Fibroblast of skin of back (primary cell): ENCODE data around the gene SMARCE1. TPM values are rescaled to one million over a fixed set of nuclear protein-coding genes. Genes with fewer than 3 reads are reported as not detected.
A peak's percentile ranks its signal among the peaks of the same experiment; 100 is the strongest.

Experiments
- DNase-seq: peaks from one replicate; pipeline ENCODE4 v3.0.0-alpha.2; 2013
- polyA plus RNA-seq, 2 experiments: library from polyadenylated mRNA; unstranded; fragments of 120-200 nt; gene quantifications; one replicate each; pipeline ENCODE4 v1.2.1, GENCODE V29; 2013; ENCODE audit not compliant: insufficient read length in 2 of 2

The SMARCE1 gene
- polyA plus RNA-seq (2013, experiment 1 of 2; ENCODE audit: insufficient read length) = 144 TPM
- 123 TPM for polyA plus RNA-seq (2013, experiment 2 of 2; ENCODE audit: insufficient read length)

DNA sequence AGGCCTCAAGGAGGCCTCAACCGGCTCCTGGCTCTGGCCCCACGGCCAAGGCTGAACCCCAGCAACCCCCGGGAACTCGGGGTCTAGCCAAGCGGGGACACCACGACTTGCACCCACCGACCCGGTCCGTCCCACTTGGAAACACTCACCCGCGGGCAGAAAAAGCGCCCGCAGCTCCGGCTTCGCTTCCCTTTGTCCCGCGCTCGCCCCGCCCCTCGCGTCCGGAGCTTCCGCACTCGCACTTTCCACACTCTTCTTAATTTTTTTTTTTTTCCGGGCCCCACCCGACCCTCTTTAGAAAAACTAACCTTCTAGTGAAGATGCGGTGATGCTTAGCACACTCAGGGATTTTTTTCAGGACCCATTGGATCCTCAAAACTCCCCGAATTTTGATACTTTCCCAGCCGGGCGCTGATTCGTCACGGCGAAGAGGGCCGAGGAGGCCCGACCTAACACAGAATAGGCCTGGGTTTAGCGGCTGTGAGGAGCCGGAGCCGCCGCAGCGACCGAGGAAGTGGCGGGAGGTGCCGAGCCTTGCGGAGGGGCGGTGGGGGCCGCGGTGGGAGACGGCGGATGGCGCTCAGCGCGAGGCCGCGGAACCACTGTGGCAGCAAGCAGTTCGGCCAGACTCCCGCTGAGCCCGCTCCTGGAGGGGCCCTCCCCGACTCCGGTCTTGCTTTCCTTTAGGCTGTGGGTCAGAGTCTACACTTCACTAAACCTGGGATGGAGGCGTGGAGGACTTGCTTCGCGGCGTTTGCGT is at the start of gene SMARCE1:
Gene SMARCE1 (minus strand): TSS at position 195 of the 760 bp plus-strand sequence. CDS start 2,016 bp downstream, outside the sequence.
- peak; percentile 81 for DNase-seq

DNA sequence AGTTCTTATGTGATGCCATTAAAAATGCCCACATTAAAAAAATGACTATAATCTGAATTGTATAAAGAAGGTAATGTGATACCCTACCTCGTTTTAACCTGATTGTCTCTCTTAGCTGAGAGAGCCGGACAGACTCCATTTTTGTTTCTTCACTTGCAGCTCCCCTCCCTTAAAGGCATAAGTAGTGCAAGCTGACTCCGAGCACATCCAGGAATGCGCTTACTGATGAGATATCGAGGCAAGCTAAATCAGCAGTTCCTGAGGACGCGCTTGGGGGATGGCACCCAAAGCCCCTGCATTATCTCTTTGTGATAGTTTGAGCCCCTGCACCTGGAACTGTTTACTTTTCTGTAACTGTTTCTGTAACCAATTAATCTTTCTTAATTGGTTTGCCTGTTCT is 49.7 kb upstream of the SMARCE1 start:
- no peak for DNase-seq

DNA sequence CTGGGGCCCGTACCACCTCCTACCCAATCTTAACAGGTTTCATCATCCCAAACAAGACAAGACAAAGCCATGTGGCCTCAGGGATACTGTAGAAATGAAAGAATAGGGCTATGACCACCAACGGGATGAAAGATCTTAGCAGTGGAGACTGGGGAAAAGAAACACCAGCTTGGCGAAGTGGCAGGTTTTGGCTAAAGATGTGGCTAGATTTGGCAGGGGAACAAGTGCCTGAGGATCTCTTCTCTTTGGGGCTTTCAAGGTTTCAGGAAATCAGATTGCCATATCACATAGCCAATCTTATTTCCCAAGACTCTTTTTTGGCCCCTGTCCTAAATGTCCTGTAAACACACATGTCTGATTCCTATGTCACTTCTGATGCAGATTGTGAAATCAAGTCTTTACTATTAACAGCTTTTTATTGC is 49.0 kb upstream of the SMARCE1 start:
- DNase-seq = no peak

DNA sequence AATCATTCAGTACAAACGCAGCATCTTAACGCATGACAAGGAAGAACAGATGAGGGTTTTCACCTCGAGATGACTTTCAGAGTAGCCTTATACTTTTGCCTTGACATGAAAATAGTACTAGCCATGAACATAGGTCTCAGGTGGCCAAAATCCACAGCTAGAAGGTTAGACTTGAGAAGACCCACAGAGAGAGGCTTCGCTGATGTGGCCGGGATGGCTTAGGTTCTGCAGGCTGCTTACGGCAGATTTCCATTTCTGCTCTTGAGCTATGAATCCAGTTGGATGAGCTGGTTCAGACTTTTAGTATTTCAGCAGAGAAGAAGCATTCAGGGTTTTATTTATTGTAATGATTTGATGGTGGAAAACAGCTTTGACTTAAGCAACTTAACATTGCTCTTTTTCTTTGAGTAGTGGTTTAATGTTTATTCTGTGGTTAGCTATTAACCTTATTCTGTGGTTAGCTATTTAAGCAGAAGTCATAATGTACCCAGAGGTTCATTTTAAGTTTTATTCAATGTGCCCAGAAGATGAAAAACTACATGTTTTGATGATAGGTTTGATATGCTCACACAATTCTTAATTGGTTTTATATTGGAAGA is 48.4 kb upstream of the SMARCE1 start:
- no peak for DNase-seq

DNA sequence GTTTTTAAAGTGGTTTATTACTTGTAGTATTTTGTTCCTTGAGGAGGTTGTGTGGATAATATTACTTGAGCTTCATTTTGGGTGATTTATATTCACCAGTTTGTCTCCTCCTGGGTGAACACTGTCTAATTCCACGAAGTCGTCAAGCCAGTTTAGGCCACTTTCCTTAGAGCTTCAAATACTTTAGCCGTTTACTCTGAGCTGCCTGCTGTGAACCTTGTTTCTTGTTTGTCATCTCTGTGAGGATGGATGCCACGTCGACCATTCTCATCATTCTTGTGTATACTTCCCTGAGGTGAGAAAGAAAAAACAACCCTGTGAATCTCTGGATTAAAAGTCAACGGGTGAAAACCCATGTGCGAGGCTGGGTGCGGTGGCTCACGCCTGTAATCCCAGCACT is 47.0 kb upstream of the SMARCE1 start:
- no peak for DNase-seq

DNA sequence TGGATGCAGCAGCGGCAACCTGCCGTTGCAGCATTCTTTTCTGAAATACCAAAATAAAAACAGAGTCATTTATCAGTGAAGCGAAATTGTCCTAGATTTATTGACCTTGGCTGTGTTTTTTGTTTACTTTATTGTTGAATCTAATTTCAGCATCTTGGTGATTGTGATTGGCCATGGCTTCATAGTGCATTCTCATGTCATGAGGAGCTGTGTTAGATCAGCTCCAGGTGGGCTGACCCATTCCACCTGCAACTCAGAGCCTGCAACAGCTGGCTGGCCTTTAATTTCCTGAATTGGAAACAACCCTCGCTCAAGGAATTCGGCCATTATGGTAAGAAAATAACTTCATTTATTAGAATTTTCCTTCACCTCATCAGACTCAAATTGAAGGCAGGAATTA is 39.5 kb upstream of the SMARCE1 start:
- no peak for DNase-seq

DNA sequence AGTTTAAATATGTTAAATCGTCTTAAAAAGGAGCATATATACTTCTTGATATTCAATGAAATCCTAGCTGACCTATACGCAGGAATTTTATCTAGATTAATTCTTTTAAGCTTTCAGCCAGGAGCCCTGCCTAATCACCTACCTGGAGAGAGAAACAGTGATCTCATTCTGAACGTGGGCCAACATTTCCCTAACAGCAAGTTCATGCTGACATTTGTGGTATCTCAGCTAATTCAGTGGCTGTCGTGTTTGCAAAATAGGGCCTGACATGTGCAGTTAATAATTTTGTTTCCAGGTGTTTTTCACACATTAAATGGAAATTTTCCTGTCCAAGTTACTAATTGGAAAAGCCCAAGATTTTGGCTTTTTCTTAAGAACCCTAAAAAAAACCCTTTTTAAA is 38.6 kb upstream of the SMARCE1 start:
- no peak for DNase-seq

DNA sequence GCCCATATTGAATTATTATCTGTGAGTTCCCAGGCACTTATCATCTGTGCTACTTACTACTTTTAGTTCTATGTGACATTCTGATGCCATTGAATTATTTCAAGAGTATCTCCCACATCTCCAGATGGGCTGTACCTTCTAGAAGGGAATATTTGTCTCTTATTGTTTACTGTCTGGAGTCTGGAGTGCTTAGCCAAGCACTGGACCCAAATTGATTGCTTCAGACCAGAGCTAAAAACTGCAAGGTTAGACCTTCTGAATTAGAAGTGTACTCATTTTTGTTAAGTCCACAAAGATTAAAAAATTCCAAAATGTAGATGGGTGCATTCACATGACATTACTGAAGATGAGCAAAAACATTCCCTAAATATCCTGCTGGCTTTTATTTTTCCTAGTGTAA is 33.4 kb upstream of the SMARCE1 start:
- DNase-seq = no peak

DNA sequence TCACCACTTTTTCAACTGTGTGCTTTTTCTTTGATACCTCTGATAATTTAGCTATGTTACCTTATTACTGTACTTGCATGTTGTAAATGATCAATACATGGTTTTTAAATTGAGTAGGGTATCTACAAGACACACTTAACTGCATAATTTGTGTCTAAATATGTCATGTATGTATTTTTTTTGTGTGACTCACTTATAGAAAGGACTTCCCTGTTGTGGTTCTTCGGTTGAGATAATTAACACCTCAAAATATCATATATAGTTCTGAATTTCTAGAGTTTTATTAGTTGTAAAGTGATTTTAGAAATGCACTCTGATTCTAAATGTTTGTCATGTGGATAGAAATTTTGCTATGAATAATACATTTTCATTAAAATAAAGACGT is 31.9 kb upstream of the SMARCE1 start:
- no peak for DNase-seq

DNA sequence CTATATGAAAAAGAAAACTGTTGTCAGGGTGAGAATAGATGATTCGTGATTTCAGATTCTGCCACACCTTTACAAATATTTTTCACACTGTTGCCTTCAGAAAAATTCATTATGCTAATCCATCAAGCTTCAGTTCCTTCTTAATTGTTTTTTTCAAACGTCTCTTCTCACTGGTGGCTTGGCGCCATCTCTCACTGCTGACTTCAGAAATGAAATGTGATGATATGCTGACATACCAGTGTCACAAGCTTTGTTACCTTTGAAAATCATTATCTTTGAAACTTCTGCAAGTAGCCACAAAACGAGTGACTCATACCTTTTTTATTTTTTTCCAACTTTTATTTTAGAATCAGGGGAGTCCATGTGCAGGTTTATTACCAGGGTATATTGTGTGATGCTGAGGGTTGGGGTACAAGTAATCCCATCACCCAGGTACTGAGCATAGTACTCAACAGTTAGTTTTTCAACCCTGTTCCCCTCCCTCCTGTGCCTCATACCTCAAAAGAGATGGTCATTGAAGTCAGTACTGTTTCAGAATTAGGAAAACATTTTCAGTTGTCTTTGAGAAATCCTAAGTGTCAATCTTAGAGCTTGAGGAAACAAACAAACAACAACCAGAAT is 31.4 kb upstream of the SMARCE1 start:
- DNase-seq = no peak

DNA sequence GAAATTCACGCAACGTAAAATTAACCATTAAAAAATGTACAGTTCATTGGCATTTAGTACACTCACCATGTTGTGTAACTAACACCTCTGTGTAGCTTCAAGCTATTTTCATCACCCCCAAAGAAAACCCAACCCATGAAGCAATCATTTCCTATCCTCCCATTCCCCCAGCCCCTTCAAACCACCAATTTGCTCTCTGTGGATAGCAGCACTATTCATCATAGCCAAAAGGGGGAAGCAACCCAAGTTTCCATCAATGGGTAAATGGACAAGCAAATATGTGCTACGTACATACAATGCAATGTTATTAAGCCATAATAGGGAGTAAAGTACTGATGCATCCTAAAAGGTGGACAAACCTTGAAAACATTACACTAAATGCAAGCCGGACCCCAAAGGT is 28.3 kb upstream of the SMARCE1 start:
- no peak for DNase-seq

DNA sequence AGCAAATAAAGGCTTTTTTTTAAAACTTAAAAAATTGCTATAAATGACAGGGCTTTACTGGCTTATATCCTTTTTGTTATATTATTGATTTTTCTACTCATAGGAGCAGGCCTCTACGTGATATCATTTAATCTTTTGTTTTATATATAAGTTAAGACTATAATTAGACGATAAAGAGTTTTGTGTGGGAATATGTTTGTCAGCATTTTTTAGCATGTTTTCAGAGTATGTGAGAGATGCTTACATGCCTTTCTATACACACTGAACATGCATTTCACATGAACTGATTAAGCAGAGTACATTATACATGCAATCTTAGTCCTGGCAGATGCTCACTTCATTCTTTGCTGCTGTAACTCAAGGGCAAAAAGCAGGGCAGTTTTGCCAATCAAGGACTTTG is 25.0 kb upstream of the SMARCE1 start:
- DNase-seq = no peak

DNA sequence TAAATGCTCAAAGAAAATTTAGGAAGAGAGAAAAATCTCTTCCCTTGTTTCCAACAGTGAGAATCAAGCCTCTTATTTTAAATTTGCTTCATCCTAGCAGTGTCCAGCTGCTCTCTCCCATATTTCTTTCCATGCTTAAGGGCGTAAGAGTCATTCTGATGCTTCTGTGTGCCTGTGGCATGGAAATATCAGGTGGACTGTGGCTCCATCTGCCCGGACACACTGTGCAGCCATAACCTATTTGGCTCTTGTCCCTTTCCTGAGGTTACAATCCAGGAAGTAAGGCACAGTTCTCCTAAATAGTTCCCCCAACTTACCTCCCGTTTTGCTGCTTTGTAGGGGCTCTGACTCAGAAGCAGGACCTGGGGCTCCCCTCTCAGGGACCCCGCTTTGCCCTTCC is 23.7 kb upstream of the SMARCE1 start:
- DNase-seq = no peak

DNA sequence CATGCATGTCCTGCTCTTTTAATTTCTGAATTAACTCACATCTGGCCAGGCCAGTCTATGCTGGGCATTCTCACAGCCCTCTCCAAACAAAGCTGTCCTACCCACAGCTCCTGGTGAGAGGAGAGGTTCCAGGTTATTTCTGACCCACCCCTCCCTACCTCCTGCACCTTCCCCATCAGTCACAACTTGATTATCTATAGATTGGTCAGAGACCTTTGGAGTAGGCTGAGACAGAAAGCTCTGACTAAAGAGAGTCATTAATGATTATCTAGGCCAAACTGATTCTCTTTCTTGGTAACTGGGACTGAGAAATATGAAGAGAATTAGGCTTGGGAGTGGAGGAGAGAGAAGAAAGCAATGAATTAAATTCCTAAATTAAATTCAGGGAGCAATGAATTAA is 18.7 kb upstream of the SMARCE1 start:
- no peak for DNase-seq

DNA sequence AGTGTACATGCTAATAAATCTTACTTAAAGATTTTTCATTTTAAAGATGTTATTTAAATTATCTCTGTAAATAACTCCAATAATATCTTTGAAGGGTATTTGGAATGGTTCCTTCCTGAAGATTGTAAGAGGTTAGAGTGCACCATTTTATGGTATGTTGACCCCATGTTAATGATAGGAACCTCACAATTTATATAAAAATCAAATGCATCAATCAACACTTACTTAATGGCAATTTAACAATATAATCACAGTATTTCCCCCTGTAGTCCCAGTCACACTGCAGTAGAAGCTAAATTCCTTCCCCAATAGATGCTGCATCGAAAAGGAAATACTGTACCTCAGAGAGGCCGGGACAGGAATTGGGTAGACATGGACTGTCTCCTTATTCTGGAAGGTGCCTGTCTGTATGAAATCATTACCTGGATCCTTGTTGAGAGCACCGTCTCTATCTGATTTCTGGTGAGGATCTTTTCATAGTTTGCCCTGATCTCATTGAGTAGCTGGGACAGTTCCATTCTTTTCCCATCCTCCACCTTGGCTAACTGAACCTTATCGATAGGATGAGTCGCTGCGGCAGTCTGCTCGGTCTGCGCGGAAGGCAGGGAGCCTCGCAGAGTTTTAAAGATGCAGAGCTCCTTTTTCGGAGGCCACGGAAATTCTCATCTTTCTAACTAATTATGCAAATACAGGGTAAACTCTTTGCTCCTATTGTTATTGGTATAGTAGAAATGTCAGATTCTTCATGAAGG is 17.1 kb upstream of the SMARCE1 start, which contains the start of gene KRT222:
Gene KRT222 (minus strand): TSS at position 596 of the 752 bp plus-strand sequence. CDS start 78 bp downstream, at position 518.
- no peak for DNase-seq

DNA sequence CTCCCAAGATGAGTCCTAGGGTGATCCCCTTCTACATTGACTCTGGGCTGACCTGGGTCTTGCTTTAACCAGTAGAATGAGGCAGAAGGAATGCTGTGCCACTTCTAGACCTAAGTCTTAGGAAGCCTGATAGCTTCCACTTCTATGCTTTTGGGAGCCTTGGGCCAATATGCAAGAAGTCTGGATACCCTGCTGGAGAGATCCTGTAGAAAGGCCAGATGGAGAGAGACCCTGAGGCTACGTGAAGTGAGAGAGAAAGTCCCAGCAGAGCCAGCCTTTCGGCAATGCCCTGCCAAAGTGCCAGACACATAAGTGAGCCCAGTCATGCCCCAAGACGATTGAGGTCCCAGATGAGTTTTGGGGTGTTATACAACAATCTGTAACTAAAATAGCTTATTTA is 15.6 kb upstream of the SMARCE1 start:
- DNase-seq = no peak

DNA sequence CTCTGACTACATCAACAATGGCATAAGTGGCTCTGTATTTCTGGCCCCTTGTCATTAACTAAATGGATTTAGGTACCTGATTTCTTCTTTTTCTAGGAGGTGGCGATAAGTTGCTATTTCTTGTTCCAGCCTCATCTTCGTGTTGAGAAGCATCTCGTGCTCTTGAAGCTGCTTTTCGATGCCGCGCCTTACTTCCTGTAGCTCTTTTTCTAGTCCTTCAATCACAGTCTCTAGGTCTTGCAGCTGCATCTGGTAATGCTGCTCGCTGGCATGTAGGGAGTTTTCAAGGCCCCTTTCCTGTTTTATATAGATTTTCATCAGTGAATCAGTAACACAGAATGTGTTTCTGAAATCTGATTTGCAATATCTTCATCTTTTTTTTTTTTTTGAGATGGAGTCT is 12.3 kb upstream of the SMARCE1 start:
- no peak for DNase-seq

DNA sequence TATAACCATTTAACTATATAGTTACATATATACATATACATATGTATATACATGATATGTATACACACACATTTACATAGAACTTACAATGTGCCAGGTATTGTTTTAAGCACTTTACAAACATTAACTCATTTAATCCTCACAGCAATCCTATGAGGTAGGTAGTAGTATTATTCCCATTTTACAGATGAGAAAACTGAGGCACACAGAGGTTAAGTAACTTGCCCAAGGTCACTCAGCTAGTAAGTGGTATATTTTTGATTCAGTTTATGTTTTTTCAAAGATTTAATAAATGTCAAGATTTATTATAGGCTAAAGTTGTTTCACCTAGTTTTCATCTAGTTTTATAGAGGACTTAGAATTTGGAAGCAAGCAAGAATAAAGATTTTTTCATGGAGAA is 10.8 kb upstream of the SMARCE1 start:
- DNase-seq = no peak

DNA sequence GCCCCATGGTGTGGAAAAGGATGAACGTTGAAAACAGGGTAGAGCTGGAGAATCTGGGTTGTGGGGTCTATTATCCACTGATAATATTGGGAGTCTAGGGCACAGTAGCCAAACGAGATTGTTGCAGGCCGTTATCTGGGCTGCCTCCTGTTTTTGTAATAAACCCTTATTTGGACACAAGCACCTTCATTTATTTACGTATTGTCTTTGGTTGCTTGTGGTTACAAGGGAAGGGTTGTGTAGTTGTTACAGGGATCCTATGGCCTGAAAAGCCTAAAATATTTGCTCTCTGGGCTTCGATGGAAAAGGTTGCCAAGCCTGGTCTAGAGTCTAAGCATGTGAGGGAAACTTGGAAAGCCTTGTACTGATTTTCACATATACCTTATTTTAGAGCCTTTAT is 4.3 kb upstream of the SMARCE1 start:
- DNase-seq = no peak

DNA sequence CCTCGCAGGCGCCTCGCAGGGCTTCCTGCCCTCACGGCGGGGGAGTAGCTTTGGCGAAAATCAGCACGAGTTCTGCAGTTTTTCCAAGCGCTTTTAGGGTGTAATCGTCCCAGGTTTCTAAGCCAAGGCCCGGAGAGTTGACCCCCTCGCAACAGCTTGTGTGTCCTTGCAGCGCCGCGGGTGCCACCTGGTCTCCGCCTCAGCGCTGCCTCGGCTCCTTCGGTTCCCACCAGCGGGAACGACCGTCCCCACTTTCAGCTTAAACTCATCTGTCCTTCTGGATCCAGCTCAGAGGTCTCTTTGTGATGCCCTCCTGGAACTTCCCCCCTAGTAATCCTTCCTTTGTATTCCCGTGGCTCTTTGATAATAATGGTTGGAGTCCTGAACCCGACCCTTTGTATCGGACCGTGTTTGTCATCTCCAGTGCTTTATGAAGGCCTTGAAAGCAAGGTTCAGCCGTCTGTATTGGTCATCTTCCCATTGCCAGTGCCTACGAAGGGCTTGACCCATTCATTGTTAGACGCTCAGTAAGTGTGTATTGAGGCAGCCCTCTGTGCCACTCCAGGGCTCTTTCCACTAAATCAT is 858 bp upstream of the SMARCE1 start:
- DNase-seq = no peak

DNA sequence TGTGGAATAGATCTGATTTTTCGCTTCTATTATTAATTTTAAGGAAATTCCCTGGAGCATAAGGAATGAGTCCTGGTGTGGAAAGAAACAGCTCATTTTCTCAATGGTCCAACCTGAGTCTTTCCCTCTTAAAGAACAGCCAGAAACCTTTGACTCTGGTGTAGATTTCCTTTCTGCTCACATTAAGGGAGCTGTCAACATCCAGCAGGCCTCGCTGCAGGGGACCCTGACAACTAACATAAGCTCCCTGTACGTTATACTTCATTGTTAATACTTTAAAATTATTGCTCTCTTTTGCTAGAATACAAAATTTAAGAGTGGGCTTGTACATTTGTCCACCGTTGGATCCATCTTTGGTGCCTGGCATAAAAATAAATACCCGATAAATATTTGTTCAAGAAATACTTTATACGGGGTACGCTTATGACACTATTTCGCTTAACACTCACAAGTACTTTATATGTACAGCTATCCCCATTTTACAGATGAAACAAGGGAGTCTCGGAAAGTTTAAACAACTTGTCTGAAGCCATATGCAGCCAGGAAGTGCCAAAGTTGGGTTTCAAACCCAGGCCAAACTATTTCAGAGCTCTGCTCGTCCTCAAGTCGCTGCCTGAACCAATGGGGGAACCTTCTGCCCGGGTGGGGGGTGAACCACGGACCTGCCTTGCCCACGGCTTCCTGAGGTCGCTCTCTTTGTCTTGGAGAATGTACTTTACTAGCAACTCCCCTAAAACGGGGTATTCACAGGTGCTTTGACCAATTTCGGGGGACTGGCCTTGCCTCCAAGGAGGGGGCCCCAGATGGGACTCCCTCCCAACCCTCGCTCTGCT is 611 bp downstream of the SMARCE1 start:
- peak; percentile 59 for DNase-seq

DNA sequence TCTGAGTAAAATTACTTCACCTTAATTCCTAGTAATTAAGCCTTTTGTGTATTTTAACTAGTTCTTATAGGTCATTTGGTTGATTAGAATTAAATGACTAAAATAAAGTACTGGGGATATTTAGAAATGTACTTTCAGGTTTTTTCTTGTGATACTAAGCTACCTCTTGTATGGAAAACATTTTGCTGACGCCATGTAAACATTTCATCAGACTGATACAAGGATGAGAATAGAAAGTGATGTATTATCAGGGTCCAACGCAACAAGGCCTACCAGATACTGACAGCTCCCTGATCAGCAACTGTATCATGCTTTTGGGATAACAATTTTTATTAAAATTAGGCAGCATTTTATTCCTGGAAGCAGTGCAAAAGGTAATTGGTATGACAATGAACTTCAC is 1.7 kb downstream of the SMARCE1 start:
- DNase-seq = no peak
